Progenitor cell of endocrine pancreas (in vitro differentiated cells): ENCODE measurements around the gene BCAP31. TPM values are rescaled to one million over a fixed set of nuclear protein-coding genes. Genes with fewer than 3 reads are reported as not detected.

ENCODE experiments used
- DNase-seq: peaks from one replicate; pipeline ENCODE4 v3.0.0; 2021; ENCODE audit warnings: low spot score; ENCODE audit not compliant: unreplicated experiment
- H3K27ac Mint-ChIP-seq: 2 replicates; pipeline ENCODE4 v1.8.0; 2021; ENCODE audit warnings: mild to moderate bottlenecking, moderate library complexity, mixed read lengths
- H3K27me3 Mint-ChIP-seq: 2 replicates; pipeline ENCODE4 v1.8.0; 2021; ENCODE audit warnings: mixed read lengths
- H3K36me3 Mint-ChIP-seq: 2 replicates; pipeline ENCODE4 v1.8.0; 2022; ENCODE audit warnings: mixed read lengths; ENCODE audit not compliant: insufficient read depth
- H3K4me1 Mint-ChIP-seq: 2 replicates; pipeline ENCODE4 v1.8.0; 2021; ENCODE audit warnings: low read depth, mixed read lengths
- H3K4me3 Mint-ChIP-seq: 2 replicates; pipeline ENCODE4 v1.8.0; 2021; ENCODE audit warnings: low read depth, mild to moderate bottlenecking, moderate library complexity, mixed read lengths
- H3K9me3 Mint-ChIP-seq: 2 replicates; pipeline ENCODE4 v1.8.0; 2021; ENCODE audit warnings: low read depth, mixed read lengths
- CTCF ChIP-seq: fragments of 200-600 bp; sonication (generic); IDR thresholded peaks from one replicate; pipeline ENCODE4 v1.5.0; 2021; ENCODE audit warnings: antibody characterized with exemption, mild to moderate bottlenecking; ENCODE audit not compliant: unreplicated experiment
- total RNA-seq: library from RNA; stranded (reverse); gene quantifications from 2 replicates; pipeline ENCODE4 v1.2.1, GENCODE V29; 2021

The BCAP31 gene
- total RNA-seq, 1 donor from 2014 or later, result 142 TPM

GRCh38 chrX:153669901-153670731 lies 54.1 kb downstream of the BCAP31 start:
- Mint-ChIP-seq H3K4me1 (peaks cover 4% of the 10 kb centered on the region), H3K4me3 (no peak overlapping the region), H3K27ac (no peak overlapping the region), H3K9me3 (peaks cover 11% of the 10 kb centered on the region), H3K36me3 (peaks cover 1% of the 10 kb centered on the region), H3K27me3 (peaks cover 45% of the 10 kb centered on the region)
- TF ChIP-seq CTCF, result no peak
- no peak for DNase-seq

- Mint-ChIP-seq H3K27me3 (peaks cover 43% of the 10 kb centered on the region), H3K9me3 (peaks cover 8% of the 10 kb centered on the region)
- TF ChIP-seq CTCF, result peak; percentile 81
Observed at GRCh38 chrX:153669174-153669890, 54.9 kb downstream of the BCAP31 start.

GRCh38 chrX:153668423-153669173 lies 55.6 kb downstream of the BCAP31 start:
- no peak for TF ChIP-seq CTCF
- H3K9me3 Mint-ChIP-seq, result peaks cover 5% of the 10 kb centered on the region
- no peaks in the 10 kb centered on the region for H3K4me1 Mint-ChIP-seq
- DNase-seq, result no peak
- no peak overlapping the region for H3K27ac Mint-ChIP-seq
- H3K36me3 Mint-ChIP-seq, result no peaks in the 10 kb centered on the region
- H3K4me3 Mint-ChIP-seq, result no peak overlapping the region
- H3K27me3 Mint-ChIP-seq, result peaks cover 39% of the 10 kb centered on the region

More at GRCh38 chrX:153669174-153669890, 54.9 kb downstream of the BCAP31 start:
- Mint-ChIP-seq H3K4me1 (peaks cover 3% of the 10 kb centered on the region), H3K4me3 (no peak overlapping the region), H3K36me3 (no peaks in the 10 kb centered on the region), H3K27ac (no peak overlapping the region)
- peak; percentile 38 for DNase-seq

GRCh38 chrX:153667956-153668396 lies 56.2 kb downstream of the BCAP31 start:
- Mint-ChIP-seq H3K36me3 (no peaks in the 10 kb centered on the region), H3K27ac (no peak overlapping the region), H3K4me3 (no peak overlapping the region), H3K27me3 (peaks cover 39% of the 10 kb centered on the region), H3K4me1 (no peaks in the 10 kb centered on the region), H3K9me3 (peaks cover 5% of the 10 kb centered on the region)
- peak; percentile 73 for DNase-seq
- TF ChIP-seq CTCF, result peak; percentile 72
